Measurements from ENCODE around the gene HDAC5.
A peak's percentile ranks its signal among the peaks of the same experiment; 100 is the strongest.
"Not testable (repeated sequence)": the region's sequence is repeated elsewhere in the genome, so short reads cannot be mapped to it uniquely, and the experiment has no call there.

HDAC5 gene

DNA sequence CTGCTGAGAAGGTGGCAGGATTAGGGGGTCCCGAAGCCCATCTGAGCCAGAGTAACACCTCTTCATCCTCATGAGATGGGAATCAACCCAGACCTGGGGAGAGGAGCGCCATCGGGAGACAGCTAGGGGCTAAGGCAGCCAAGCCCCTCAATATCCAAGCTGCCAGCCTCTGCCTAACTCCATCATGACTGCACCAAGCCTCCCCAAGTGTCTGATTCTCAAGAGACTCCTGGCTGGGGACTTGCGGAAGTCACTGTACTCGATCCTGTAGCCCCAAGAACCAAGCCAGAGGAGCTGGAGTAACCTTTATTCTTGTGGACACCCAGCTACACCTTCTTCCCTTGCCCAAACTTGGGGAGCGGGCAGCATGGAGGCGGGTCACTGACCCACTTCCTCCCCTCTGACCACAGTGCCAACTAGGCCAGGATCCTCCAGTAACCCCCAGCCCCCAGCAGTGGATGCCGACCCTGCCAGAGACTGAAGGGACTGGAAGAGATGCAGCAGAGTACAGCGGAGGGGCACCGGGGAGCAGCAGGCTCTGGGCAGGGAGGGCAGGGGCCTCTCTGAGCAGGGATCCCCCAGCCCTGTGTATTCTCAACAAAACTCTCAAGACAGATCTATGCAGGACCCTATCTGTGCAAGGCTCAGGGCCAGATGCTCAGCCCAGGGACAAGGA lies 13.3 kb downstream of the HDAC5 start:
- DNase-seq: no peak

DNA sequence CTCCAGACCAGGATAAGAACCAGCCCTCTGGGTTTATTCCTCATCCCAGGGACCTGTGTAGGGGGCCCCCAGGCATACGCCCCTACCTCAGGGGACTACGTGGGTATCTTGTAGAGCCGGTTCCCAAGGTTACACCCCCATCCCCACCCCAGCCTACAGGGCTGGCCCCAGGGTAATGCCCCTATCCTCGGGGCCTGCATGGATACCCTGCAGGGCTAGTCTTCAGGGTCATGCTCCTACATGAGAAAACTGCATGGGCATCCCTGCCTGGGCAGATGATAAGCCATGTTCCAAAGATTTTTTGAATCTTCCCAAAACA lies 14.2 kb downstream of the HDAC5 start:
- DNase-seq: no peak

DNA sequence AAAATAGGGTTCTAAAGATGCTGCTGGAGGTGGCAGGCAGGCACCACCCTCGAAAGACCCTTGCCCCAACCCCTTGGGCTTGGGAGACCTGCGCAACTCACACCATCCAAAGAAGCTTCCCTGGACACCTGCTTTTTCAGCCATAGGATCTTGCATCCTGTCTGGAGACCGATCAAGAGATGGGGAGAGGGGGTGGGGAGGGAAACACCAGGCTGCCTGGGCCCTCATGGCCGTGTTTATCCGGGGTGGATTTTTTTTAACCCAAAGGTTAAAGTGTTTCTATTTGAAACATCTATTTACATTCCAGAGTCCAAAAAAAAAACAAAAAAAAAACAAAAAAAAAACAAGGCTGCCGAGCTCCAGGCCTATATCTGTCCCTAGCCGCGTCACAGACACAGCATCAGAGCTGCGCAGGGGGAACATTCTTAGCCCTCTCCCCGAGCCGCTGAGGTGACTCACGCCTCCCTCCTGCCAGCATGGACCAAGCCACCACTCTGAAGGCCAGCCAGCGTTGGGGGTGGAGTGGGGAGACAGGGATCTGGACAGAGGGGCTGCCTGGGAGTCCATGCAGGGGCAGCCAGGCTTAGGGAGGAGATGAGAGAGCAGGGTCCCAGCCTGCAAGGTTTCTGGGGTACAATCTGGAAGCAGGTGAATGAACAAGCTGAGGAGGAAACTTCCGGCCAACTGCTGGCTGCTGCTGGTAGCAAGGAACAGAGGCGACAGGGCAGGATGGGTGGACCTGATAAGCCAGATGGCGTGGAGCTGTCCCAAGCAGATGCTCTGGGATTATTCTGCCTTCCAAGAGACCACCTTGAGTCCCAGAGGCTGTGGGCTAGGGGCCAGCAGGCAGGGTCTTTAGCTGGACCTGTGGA lies 14.8 kb downstream of the HDAC5 start:
- no peak for DNase-seq

DNA sequence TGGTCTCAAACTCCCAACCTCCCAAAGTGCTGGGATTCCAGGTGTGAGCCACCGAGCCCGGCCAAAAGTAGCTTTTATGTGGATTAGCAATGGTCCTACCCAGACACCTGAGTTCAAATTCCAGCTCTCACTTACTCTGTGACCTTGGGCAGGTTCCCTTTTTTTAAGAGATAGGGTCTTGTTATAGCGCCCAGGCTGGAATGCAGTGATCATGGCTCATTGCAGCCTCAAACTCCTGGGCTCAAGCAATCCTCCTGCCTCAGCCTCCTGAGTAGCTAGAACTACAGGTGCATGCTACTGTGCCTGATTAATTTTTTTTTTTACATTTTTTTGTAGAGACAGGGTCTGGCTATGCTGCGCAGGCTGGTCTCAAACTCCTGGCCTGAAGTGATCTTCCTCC lies 16.6 kb downstream of the HDAC5 start:
- DNase-seq: no peak

- DNase-seq: no peak
These were observed 17.5 kb downstream of the HDAC5 start for GRCh38 chr17:44105941-44106340.

GRCh38 chr17:44105483-44105882 lies 18.0 kb downstream of the HDAC5 start:
- DNase-seq: no peak

DNA sequence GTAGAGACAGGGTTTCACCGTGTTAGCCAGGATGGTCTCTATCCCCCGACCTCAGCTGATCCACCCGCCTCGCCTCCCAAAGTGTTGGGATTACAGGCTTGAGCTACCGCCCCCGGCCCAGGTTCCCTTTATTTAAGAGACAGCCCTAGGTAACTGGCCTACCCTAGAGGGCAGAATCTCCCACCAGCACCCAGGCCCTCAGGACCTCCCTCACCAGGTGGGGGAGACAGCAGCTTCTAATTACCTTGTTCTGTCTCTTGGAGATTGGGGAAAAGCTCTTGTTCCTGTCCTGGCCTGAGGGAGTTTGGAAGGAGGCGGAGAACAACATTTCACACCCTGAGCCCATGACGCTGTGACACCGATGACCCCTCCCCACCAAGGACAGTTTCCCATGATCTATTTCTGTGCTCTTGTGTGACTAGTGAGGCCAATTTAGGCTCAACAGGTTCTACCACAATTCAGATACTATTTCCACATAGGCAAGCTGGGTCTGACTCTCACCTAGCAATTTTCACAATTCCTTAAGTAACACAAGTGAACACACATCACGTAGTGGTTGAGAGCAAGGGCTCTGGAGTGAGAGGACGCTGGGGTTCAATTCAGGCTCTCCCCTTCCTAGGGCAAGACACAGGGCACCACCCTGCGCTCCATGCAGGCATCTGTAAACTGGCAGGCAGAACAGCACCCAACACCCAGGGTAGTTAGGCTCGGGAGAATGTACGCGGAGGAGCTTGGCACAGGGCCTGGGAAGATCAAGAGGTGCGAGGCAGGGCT lies 20.4 kb downstream of the HDAC5 start:
- no peak for DNase-seq

- DNase-seq: not testable (repeated sequence)
These were observed 21.6 kb downstream of the HDAC5 start for GRCh38 chr17:44101858-44102257.

- no peak for DNase-seq
These were observed 26.1 kb downstream of the HDAC5 start for GRCh38 chr17:44097110-44097958.

GRCh38 chr17:44095647-44096496 lies 27.6 kb downstream of the HDAC5 start:
- DNase-seq: no peak

- DNase-seq: no peak
These were observed 28.1 kb downstream of the HDAC5 start for GRCh38 chr17:44095388-44095646.

- no peak for DNase-seq
These were observed 28.6 kb downstream of the HDAC5 start for GRCh38 chr17:44094701-44095387.

DNA sequence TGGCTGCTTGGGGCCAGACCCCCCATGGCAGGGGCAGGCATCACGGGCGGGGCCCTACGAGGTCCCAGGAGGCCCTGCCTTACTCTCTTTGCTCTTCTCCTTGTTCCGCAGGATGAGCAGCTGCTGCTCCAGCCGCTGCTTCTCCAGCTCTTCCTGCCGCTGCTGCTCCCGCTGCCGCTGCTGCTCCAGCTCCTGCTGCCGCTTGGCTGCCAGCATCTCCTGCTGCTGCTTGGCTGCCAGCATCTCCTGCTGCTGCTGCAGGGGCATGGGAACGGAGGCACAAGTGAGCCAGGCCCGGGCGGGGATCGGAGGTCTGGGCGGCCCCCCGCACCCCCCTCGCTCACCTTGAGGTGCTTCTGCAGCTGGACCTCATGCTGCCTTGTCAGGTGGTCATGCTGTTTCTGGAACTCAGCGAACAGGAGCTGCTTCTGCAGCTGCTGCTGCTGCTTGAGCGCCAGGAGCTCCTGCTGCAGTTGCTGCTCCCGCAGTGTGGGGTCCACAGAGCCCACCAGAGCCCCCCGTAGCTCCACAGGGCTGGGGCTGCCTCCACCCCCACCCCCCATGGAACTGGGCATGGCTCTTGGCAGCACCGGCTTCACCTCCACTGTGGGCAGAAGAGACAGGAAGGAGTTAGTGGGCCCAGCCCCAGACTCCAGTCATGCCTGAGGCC lies 30.1 kb downstream of the HDAC5 start:
- DNase-seq: no peak

GRCh38 chr17:44092051-44092450 lies 31.4 kb downstream of the HDAC5 start:
- no peak for DNase-seq

DNA sequence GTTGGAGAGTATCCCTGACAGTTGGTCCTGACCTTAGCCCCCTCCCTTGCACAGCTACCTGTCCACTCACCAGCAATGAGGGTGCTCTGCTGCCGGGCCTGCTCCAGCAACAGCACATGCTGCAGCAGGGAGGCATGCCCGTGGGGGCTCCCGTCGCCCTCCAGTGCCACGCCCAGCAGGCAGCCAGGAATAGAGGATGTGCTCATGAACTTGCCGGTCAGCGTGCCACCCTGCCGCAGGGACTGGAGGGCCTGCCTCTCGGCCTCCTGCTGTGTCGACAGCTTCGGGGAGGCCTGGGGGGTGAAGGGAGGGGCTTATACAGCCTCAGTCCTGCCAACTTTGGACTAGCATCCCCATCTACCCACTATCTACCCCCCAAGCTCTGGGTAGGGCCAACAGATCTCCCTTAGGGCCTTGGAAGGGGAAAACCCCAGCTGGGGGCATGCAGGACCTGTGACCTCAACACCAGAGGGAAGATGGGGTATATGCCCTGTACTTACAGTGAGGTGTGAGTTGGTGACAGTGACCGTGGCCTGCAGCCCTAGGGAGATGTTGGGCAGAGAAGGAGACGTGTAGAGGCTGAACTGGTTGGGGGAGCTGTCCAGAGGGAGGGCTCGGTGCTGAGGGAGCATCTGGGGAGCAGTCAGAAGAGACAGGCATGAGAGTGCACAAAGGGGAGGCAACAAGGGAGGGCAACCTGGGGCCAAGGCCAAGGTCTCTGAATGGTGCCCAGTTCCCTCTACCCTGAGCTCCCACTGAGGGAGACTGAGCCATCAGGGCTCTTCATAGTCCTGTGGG lies 32.0 kb downstream of the HDAC5 start:
- no peak for DNase-seq

DNA sequence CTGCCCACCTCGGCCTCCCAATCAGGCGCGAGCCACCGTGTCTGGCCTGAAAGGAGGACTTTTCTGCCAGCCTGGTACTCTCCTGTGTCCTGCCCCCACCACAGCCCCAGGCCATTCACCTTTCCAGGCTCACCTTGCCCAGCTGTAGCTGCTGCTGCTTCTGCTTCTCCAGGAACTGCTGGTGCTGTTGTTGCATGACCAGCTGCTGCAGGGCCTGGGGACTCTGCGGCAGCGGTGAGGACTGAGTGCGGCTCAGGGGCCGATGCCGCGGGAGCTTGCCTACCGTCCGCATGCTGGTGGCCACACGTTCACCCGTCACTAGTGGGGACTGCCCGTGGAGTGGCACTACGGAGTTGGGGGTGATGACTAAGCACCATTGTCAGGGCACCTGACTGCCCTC lies 35.2 kb downstream of the HDAC5 start:
- DNase-seq: no peak

- no peak for DNase-seq
These were observed 36.1 kb downstream of the HDAC5 start for GRCh38 chr17:44087319-44087718.

- DNase-seq: peak; percentile 52
These were observed 36.8 kb downstream of the HDAC5 start for GRCh38 chr17:44086364-44087311.

DNA sequence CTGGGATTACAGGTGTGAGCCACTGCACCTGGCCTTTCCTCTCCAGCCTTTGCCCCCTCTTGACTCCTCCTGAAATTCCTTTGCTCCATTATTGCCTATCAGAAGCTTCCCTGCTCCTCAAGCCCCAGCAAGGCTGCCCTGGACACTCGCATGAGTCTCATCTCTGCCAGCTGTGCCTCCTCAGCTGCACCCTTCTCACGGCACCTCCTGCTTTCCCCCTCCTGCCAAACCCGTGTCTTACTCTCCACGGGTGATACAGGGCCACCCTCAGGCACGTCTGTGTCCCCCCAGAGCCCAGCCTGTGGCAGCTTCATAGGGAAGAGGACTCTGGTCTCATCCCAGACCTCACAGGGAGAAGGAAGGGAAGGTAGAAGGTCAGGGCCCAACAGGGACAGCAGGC lies 37.5 kb downstream of the HDAC5 start:
- DNase-seq: no peak

Measured in activated CD4-positive, alpha-beta T cell treated with anti-CD3 and anti-CD28 coated beads for 1 hour (primary cell).